Hindlimb muscle (tissue), 1 donor: ENCODE data around the gene CACNA1E. TPM values are rescaled to one million over a fixed set of nuclear protein-coding genes. Genes with fewer than 3 reads are reported as not detected.

ENCODE experiments used
- DNase-seq: peaks from one replicate; pipeline ENCODE4 v3.0.0-alpha.2; 2013
- polyA plus RNA-seq: library from polyadenylated mRNA; unstranded; fragments of 120-200 nt; gene quantifications from one replicate; pipeline ENCODE4 v1.2.1, GENCODE V29; 2013; ENCODE audit not compliant: insufficient read length

The CACNA1E gene
- 0.50 TPM for polyA plus RNA-seq

- no peak for DNase-seq
Observed at GRCh38 chr1:181483285-181484195, at the start of gene CACNA1E. Gene CACNA1E (plus strand): TSS chr1:181483517. CDS start chr1:181483745, 228 bp downstream.

DNA sequence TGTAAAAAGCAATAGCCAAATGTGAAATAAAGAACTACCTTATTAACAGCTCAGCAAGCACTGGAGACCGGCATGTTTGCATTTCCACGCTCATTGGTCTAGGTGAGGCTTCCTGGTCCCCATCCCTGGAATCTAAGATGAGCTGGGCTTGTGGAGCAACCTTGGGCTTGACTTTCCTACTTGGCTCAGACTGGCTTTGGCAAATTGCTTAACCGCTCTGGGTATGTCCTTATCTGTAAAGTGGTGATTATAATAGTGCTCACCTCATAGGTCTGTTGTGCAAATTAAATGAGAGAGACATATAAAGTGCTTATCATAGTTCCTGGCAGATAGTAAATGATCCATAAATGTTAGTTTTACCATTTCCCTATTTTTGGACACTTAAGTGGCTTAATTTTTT is 49.4 kb upstream of the CACNA1E start:
- no peak for DNase-seq

DNA sequence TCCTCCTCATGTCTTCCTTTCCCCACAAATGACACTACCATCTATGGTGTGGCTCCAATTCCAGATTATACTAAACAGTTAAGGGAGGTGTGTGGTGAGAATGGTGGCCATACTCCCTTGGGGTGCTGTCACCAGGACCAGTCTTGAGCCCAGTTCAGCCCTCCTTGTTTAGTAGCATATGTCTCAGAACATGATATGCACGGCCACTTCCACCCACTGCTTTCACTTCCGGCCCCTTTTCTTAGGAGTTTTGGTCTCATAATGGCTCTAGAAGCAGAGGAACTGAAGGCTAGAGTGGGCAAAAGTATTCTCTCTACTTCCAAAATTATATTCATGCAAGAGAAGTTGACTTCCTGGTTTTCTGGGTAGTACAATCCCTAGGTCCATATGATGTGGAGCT is 45.3 kb upstream of the CACNA1E start:
- DNase-seq, result no peak

GRCh38 chr1:181440510-181440909 is 42.8 kb upstream of the CACNA1E start:
- DNase-seq, result no peak

GRCh38 chr1:181442181-181442525 is 41.2 kb upstream of the CACNA1E start:
- no peak for DNase-seq

DNA sequence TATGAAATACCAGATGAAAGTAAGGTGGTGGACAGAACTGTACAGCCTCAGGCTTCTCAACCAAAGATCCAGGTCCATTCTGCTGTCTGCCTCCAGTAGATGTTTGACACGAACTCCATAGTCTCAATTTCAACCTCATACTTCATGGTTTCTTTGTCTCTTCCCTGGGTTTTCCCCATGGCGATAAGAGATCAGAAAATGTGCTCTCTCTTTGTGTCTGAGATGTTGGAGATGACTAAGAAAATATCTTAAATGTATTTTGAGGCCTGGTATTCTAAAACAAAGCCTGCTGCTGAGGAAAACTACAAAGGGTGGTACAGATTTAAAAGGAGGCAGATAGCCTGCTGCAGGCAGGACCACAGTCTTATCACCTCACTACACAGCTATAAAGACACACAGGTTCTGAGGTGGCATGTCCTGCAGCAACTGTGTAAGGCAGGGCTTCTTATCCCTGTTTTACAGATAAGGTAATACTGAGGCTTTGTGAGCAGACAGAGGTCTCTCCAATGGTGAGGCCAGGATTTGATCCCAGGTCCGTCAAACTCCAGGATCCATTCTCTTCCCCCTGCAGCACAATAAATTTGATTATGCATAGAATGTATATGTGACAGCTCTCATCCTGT is 40.0 kb upstream of the CACNA1E start:
- no peak for DNase-seq

DNA sequence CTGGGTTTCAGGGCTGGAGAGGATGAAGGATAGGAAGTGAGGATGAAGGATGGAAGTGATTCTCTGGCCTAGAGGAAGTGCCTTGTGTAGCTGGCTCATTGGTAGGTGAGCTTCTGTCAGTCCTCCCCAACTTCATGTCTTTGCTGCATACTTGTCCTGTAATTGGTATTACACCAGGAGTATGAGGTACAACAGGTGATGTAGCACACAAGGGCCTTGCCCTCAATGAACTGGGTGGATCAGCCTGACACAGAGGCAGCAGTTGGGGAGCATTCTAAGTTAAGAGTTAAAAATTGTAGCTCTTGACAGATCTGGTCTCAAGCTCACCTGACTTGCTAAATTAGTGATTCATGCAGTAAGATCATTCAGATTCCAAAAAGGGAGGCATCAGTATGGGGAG is 37.9 kb upstream of the CACNA1E start:
- DNase-seq, result no peak

DNA sequence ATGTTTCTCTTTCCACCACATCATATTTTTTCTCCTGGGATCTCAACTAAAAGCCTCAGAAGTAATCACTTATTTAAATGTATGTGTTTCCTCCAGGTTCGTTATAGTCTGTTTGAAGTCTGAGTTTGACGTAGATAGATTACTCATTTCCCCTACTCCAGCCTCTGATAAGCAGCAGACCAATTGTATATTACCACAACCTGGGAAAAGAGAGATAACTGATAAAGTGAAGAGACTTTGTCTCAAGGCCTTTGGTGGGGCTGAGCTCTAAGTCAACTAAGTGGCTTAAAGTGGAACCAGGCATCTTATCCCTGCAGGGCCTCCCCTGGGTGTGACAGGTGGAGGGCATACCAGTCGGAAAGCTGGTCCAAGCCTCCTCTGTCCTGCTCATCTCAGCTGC is 34.9 kb upstream of the CACNA1E start:
- no peak for DNase-seq

DNA sequence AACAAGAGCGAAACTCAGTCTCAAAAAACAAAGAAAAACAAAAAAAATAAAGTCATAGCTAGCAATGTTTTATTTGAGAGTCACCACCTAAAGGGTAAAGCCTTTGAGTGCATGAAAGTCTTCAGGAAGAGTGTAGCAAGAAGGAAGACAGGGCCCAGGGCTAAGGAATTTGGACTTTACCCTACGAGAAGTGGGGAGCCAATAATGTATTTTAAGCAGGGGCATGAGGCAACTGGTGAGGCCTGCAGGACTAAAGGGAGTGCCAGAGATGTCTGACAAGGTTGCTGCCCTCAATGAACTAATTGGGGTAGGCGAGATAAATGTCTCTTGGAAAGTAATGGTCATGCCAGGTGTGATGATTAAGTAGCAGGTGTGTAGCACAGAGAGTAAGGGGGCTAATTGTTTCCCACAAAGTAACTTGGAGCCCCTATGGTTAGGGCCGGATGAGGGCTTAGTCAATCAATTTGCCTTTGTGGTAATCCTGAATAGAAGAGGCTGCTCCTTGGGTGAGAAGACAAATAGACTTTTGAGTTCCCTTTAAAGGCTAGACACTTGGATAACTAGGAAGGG is 31.6 kb upstream of the CACNA1E start:
- DNase-seq, result no peak

DNA sequence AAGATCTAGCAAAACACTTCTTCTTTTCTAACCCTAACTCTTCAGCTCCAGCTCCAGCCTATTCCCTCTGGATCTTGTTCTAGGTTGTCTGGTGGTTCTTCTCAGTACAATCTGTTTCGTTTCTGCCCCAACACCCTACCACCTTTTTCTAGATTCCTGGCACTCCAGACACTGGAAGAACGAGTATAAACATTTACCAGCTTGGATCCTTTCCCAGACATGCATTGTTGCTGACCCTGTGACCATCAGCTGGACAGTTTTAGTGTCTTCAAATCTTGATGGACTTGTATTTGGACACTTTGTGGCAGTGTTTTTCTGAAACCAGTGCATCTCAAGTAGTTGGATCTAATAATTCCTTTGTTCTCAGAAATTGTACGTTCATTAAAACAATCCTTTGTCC is 30.6 kb upstream of the CACNA1E start:
- DNase-seq, result no peak

GRCh38 chr1:181453541-181454201 is 29.6 kb upstream of the CACNA1E start:
- no peak for DNase-seq

DNA sequence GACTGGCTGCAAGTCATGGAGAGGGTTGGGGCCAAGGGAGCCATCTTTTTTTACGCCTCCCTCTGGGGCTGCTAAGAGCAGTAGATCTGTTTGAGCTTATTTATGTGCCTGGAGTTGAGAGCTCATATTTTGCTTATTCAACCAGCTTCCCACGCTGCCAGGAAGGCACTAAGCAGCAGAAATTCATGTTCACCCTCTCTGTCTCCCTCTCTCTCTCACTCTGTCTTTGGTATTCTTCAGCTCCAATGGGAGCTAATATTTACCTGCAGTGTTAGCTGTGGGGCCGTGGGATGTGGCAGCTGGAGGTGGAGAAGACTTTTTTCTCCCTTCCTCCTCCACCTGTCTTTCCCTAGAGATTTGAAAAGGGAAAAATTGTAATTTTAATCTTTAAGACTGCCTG is 26.8 kb upstream of the CACNA1E start:
- no peak for DNase-seq

GRCh38 chr1:181458419-181458818 is 24.9 kb upstream of the CACNA1E start:
- DNase-seq, result no peak

DNA sequence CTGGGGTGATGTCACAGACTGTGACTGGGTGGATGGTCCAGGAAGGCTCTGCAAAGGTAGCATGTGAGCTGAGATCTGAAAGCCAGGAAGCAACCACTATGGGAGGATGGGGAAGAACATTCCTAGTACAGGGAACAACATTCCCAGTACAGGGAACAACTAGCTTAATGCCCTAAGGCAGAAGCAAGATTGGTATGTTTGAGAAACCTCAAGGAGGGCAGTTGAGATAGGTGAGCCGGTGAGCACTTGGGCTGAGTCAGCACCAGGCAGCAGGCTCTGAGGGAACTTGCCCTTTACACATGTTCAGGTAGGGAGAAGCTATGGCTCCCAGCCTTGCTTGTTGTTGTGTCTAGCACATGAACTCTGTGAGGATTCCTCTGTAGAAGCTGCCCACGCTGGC is 24.2 kb upstream of the CACNA1E start:
- DNase-seq, result no peak

GRCh38 chr1:181469829-181470228 is 13.5 kb upstream of the CACNA1E start:
- no peak for DNase-seq

DNA sequence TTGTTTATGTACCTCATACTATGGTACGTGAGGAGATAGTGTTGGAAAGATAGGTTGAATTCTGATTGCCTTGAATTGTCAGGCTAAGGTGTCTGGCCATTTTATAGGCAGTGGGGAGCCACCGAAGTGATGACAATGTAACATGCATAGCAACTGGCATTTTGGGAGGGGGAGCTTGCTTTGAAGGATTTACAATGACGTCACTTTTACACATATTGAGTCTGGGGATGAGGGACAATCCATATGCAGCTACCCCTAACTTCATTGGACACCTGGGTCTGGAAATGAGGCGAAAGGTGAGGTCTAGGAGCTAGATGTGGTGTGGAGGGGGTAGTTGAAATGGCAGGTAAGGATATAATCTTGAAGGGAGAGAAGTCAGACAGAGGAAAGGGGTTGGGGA is 7.7 kb upstream of the CACNA1E start:
- no peak for DNase-seq

DNA sequence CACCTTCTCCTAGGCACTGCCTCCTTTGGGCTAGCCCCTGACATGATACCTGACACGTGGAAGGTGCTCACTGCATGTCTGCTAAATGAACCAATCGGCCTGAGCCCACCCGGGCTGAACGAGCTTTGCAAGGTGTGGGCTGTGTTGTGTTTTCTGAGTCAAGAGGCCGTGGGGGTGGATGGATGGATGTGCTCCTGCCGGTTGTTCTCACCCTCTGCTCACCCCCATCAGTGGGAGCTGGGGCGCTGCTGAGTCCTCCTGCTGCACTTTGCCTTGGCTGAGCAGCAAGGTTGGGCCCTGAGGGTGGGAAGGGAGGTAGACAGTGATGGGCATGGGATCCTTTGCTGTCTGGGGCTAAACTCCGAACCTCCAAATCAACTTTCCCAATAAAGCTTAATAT is 6.7 kb upstream of the CACNA1E start:
- no peak for DNase-seq

DNA sequence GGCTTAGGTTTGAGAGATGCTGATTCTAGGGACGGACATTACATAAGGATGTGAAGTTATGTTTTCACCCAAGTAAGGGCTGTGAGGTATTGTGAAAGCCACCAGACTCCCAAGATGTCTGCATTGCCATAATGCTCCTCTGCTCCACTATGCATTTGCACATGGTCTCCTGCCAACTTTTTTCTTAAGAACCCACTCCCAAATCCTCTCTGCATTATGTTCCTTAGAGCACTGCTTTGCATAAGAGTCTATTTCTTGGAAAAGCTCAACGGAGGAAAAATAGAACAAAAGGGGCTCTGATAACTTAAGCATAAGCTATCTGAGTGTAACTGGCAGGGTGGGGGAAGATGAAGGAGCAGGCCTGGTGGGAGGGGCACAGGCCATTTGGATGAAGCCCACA is 5.0 kb upstream of the CACNA1E start:
- no peak for DNase-seq

GRCh38 chr1:181479137-181479745 is 4.1 kb upstream of the CACNA1E start:
- peak; percentile 56 for DNase-seq

DNA sequence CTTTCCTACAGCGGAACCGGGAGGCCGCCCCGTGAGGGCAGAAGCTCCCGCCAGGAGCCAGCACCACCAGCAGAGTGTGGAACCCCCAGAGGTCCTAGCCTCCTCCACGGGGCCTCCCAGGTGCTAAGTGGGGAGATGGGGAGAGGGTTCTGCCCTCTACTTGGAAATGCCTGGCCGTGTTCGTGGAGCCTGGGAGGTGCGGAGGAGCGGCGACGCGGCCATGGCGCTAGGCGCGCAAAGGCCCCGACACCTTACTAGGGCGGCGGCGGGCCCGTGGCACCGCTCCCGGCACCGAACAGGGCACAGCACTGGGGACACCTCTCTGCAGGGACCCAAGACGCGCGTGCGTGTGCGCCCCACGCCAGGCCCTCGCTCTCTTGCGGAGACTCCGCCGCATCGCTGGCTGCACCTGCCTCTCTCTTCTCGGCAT is 1.3 kb upstream of the CACNA1E start:
- DNase-seq, result no peak

DNA sequence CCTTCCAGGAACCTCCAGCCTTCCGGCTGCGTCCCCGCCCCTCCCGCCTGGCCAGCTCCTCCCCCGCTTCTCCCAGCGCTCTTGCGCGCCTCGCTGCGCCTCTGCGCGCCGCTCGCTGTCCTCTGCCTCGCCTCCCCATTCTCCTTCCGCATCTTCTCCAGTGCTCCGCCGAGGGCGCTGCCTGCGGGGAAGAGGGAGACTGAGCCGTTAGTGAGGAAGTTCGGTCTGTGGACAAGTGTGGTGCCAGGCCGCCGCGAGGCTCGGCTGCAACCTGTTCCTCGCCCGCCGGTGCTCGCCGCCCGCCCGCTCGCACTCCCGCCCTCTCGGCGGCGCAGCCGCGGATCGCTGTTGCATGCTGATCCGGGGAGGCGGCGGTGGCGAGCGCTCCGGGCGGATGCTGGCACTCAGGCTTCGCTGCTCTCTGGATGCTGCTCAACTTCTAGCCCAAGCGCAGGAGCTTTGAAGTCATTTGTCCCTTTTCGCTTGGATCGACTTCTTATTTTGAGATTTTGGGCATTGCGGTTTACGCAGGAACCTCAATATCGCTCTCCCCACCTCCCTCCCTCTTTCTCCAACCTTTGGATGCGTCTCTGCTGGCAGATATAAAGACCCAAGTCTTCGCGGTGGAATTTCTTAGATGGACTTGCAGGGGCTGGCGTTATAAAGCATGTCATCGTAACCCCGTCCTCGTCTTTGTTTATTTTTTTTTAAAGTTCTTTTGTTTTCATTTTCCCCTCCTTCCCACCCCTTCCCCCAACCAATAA is 614 bp upstream of the CACNA1E start:
- DNase-seq, result no peak

DNA sequence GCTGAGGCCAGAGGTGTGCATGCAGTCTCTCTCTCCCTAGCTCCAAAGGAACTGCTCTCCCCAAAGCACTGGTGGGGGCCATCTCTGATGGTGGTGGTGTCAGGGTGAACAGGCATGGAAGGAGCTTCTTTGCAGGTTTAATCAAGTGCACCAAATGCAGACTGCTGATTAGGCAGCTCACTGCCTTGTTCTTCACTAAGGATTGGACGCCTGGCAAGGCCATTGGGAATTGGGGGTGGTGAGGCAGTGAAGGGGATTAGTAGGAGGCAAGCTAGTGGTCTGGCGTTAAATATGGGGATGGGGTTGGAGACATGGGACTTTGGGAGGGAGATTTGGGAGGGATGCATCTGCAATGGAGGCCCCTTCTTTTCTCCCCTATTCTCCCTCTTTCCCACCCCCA is 1.5 kb downstream of the CACNA1E start:
- no peak for DNase-seq
